ENCODE data around the gene TEKTIP1. TPM values are rescaled to one million over a fixed set of nuclear protein-coding genes. Genes with fewer than 3 reads are reported as not detected.
A peak's percentile ranks its signal among the peaks of the same experiment; 100 is the strongest.

The TEKTIP1 gene
- polyA plus RNA-seq, 1 donor from 2014 or later = not detected

DNA sequence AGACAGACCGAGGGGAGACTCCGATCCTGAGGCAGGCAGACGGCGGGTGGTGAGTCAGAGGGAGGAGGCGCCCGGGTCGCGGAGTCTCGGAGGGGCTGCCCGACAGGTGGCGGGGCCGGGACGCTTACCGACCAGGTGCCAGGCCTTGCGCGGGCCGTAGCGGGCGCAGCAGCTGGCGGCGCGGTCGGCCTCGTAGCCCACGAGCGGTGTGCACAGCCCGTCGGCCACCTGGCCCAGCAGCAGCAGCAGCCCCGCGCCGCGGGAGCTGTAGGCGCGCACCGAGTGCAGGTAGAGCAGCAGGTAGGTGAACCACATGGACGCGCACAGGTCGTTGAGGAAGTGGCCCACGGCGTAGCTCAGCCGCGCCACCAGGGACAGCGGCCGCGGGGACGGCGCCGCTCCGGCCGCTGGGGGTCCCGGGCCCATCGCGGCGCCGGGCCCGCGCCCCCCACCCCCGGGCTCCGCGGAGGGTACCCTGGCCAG, 18.0 kb downstream of the TEKTIP1 start:
- Histone ChIP-seq H3K79me2 (replicated peaks; ENCODE audit: insufficient read depth, low read length) (no peaks in the 10 kb centered on the region), H4K20me1 (ENCODE audit: insufficient read depth) (no peaks in the 10 kb centered on the region), H3K36me3 (ENCODE audit: insufficient read depth, low read length) (no peaks in the 10 kb centered on the region), H3K4me2 (ENCODE audit: low read length) (peak overlapping the region; percentile 52), H3K27me3 (ENCODE audit: insufficient read depth, low read depth, low read length) (no peaks in the 10 kb centered on the region), H3K9ac (ENCODE audit: low read length) (peak overlapping the region; percentile 60), H3K4me3 (ENCODE audit: low read length) (peak overlapping the region; percentile 82), H3K9me2 (ENCODE audit: insufficient read depth, low read length) (no peaks in the 10 kb centered on the region), H3K9me3 (ENCODE audit: low read length) (no peaks in the 10 kb centered on the region), H2AFZ (ENCODE audit: low read depth, low read length) (no peak overlapping the region), H3K27ac (ENCODE audit: low read length) (no peak overlapping the region), H3F3A (ENCODE audit: insufficient read depth, low read length, poor library complexity, severe bottlenecking) (no peaks in the 10 kb centered on the region)
- TF ChIP-seq TAF1 (IDR thresholded peaks at IDR 0.05; ENCODE audit: low read depth) = no peak
- TF ChIP-seq EZH2 (IDR thresholded peaks at IDR 0.05; ENCODE audit: borderline replicate concordance, insufficient read depth, low read length, poor library complexity, severe bottlenecking) = no peak
- TF ChIP-seq, protein P1, sequence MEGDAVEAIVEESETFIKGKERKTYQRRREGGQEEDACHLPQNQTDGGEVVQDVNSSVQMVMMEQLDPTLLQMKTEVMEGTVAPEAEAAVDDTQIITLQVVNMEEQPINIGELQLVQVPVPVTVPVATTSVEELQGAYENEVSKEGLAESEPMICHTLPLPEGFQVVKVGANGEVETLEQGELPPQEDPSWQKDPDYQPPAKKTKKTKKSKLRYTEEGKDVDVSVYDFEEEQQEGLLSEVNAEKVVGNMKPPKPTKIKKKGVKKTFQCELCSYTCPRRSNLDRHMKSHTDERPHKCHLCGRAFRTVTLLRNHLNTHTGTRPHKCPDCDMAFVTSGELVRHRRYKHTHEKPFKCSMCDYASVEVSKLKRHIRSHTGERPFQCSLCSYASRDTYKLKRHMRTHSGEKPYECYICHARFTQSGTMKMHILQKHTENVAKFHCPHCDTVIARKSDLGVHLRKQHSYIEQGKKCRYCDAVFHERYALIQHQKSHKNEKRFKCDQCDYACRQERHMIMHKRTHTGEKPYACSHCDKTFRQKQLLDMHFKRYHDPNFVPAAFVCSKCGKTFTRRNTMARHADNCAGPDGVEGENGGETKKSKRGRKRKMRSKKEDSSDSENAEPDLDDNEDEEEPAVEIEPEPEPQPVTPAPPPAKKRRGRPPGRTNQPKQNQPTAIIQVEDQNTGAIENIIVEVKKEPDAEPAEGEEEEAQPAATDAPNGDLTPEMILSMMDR (IDR thresholded peaks at IDR 0.05; ENCODE audit: poor library complexity, severe bottlenecking) = peak; percentile 49
- TF ChIP-seq POLR2AphosphoS5 (IDR thresholded peaks at IDR 0.05) = no peak
- TF ChIP-seq RAD21 (conservative IDR thresholded peaks at IDR 0.05) = peak; percentile 28

DNA sequence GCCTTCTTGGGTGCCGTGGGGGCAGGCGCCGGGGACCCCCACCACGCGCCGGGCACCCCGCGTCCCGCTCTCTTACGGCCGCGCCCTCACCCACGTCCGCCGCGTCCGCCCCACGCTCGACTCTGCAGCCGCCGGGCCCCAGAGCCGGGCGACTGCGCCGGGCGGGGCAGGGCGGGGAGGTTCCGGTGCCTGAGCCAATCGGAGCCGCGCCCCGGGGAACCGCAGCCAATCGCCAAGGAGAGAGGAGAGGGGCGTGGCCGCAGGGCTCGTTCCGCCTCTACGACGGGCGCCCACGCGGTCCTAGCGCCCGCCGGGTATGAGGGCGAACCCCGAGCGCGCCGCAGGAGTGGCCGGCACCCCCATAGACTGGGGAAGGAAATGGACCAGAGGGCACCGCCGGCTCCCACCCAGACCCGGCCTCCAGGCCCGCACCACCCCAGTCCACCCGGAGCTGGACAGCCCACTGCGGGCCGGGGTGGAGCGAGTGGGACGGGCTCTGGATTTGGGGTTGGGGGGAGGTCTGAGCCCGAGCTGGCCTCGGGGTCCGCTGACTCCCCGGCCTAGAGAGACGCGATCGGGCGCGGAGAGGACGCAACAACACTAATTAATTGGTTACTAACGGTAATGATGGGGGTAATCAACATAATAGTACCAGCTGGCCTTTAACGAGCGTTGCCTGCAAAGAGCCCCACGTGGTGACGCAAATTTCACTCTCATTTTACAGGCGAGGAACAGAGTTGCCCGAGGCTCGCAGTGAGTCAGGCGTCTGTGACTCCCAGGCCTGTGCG, 18.7 kb downstream of the TEKTIP1 start, which contains the start of gene MFSD12:
Gene MFSD12, minus strand, starts transcription at position 126 of the 788 bp plus-strand sequence. CDS start 183 bp downstream, outside the sequence.
- Histone ChIP-seq H3F3A (ENCODE audit: insufficient read depth, low read length, poor library complexity, severe bottlenecking) (no peaks in the 10 kb centered on the region), H3K27me3 (ENCODE audit: insufficient read depth, low read depth, low read length) (no peaks in the 10 kb centered on the region), H3K27ac (ENCODE audit: low read length) (no peak within 1 kb of the TSS), H3K9me2 (ENCODE audit: insufficient read depth, low read length) (no peaks in the 10 kb centered on the region), H3K9me3 (ENCODE audit: low read length) (no peaks in the 10 kb centered on the region), H2AFZ (ENCODE audit: low read depth, low read length) (peak within 1 kb of the TSS; percentile 45), H3K4me2 (ENCODE audit: low read length) (peak within 1 kb of the TSS; percentile 68), H3K36me3 (ENCODE audit: insufficient read depth, low read length) (no peaks in the 10 kb centered on the region), H3K79me2 (replicated peaks; ENCODE audit: insufficient read depth, low read length) (no peaks in the 10 kb centered on the region), H4K20me1 (ENCODE audit: insufficient read depth) (no peaks in the 10 kb centered on the region), H3K9ac (ENCODE audit: low read length) (peak within 1 kb of the TSS; percentile 60), H3K4me3 (ENCODE audit: low read length) (peak within 1 kb of the TSS; percentile 82)
- TF ChIP-seq, protein P1 (IDR thresholded peaks at IDR 0.05; ENCODE audit: poor library complexity, severe bottlenecking) = peak; percentile 16
- TF ChIP-seq SMC3 (conservative IDR thresholded peaks at IDR 0.05; ENCODE audit: poor library complexity) = peak; percentile 26
- no peak for TF ChIP-seq RAD21 (conservative IDR thresholded peaks at IDR 0.05)
- TF ChIP-seq POLR2AphosphoS5 (IDR thresholded peaks at IDR 0.05) = no peak
- no peak for TF ChIP-seq EZH2 (IDR thresholded peaks at IDR 0.05; ENCODE audit: borderline replicate concordance, insufficient read depth, low read length, poor library complexity, severe bottlenecking)
- no peak for TF ChIP-seq TAF1 (IDR thresholded peaks at IDR 0.05; ENCODE audit: low read depth)
- peak; percentile 21 for TF ChIP-seq EP300 (conservative IDR thresholded peaks at IDR 0.05; ENCODE audit: poor library complexity, severe bottlenecking)
- TF ChIP-seq, protein P2, sequence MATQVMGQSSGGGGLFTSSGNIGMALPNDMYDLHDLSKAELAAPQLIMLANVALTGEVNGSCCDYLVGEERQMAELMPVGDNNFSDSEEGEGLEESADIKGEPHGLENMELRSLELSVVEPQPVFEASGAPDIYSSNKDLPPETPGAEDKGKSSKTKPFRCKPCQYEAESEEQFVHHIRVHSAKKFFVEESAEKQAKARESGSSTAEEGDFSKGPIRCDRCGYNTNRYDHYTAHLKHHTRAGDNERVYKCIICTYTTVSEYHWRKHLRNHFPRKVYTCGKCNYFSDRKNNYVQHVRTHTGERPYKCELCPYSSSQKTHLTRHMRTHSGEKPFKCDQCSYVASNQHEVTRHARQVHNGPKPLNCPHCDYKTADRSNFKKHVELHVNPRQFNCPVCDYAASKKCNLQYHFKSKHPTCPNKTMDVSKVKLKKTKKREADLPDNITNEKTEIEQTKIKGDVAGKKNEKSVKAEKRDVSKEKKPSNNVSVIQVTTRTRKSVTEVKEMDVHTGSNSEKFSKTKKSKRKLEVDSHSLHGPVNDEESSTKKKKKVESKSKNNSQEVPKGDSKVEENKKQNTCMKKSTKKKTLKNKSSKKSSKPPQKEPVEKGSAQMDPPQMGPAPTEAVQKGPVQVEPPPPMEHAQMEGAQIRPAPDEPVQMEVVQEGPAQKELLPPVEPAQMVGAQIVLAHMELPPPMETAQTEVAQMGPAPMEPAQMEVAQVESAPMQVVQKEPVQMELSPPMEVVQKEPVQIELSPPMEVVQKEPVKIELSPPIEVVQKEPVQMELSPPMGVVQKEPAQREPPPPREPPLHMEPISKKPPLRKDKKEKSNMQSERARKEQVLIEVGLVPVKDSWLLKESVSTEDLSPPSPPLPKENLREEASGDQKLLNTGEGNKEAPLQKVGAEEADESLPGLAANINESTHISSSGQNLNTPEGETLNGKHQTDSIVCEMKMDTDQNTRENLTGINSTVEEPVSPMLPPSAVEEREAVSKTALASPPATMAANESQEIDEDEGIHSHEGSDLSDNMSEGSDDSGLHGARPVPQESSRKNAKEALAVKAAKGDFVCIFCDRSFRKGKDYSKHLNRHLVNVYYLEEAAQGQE (IDR thresholded peaks at IDR 0.05; ENCODE audit: borderline replicate concordance) = peak; percentile 11
- TF ChIP-seq MXI1 (conservative IDR thresholded peaks at IDR 0.05; ENCODE audit: poor library complexity, severe bottlenecking) = peak; percentile 86

Measured in neural cell (in vitro differentiated cells).